Small intestine (tissue), 4 donors: ENCODE measurements around the gene PHKB. TPM values are rescaled to one million over a fixed set of nuclear protein-coding genes. Genes with fewer than 3 reads are reported as not detected.

Experiments used
- polyA plus RNA-seq, 4 donors: library from polyadenylated mRNA; stranded (reverse) in 3 of 4; unstranded in 1 of 4; fragments of 200-250 nt in 3 of 4; fragments of 120-200 nt in 1 of 4; gene quantifications; one replicate each; pipeline versions ENCODE4 v1.2.1 to v1.2.3, GENCODE V29; 2013
- donor health status: healthy with polysubstance abuse.
- donor health status: Bipolar disorder and iron deficiency.
- donor health status: healthy.

The PHKB gene
- polyA plus RNA-seq, 4 donors = 27.0 to 69.3 (median 37.0) TPM

Other genes with a start within 250 kb of the PHKB start
- gene ITFG1, start 268 bp upstream of the PHKB start, polyA plus RNA-seq = 10 to 100 TPM; 19.5 to 59.9 (median 25.5) TPM